ENCODE data around the gene ANKRD62. TPM values are rescaled to one million over a fixed set of nuclear protein-coding genes. Genes with fewer than 3 reads are reported as not detected.

The ANKRD62 gene
- total RNA-seq, 4 donors from 2014 or later: 0.16 to 1.2 TPM; not detected in 2

DNA sequence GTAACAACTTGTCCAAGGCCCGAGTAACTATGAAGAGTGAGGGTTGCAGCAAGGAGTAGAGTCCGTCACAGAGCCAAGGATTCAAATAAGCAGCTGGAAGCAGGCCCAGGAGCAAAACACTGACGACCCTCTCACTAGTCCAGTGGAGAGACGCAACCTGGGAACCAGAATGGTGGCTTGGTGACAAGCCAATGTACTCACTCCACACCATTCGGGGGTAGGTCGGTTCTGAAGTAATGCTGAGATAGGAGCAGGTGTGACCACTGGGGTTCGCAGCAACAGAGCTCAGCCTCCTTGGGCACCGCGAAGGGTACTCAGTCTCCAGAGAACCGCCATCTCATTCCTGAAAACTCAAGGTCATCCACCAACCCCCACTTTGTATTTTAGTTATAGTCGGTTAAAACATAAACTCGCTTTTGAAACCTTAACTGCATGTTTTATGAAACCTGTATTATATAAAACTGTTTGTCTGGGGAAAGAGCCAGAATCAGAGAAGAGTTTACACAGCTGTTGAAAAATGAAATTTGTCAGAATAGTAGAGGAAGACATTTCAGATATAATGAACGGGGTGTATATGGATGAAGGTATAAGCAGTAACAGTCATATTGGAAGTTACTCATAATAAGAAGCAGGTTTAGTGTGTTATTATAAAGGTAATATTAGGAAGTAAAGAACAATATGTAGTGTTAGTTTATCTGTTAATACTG is 8.6 kb downstream of the ANKRD62 start:
- Histone ChIP-seq H3K27me3 (no peaks in the 10 kb centered on the region), H3K27ac (no peak overlapping the region), H3K9me3 (no peaks in the 10 kb centered on the region), H3K36me3 (no peaks in the 10 kb centered on the region), H3K4me3 (no peak overlapping the region), H3K4me1 (no peaks in the 10 kb centered on the region)
- TF ChIP-seq POLR2A (IDR thresholded peaks at IDR 0.05) (no peak), EP300 (IDR thresholded peaks at IDR 0.05) (no peak), POLR2AphosphoS5 (IDR thresholded peaks at IDR 0.05) (no peak)
- TF ChIP-seq, protein P1, sequence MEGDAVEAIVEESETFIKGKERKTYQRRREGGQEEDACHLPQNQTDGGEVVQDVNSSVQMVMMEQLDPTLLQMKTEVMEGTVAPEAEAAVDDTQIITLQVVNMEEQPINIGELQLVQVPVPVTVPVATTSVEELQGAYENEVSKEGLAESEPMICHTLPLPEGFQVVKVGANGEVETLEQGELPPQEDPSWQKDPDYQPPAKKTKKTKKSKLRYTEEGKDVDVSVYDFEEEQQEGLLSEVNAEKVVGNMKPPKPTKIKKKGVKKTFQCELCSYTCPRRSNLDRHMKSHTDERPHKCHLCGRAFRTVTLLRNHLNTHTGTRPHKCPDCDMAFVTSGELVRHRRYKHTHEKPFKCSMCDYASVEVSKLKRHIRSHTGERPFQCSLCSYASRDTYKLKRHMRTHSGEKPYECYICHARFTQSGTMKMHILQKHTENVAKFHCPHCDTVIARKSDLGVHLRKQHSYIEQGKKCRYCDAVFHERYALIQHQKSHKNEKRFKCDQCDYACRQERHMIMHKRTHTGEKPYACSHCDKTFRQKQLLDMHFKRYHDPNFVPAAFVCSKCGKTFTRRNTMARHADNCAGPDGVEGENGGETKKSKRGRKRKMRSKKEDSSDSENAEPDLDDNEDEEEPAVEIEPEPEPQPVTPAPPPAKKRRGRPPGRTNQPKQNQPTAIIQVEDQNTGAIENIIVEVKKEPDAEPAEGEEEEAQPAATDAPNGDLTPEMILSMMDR (IDR thresholded peaks at IDR 0.05): no peak
- WGBS: 81% methylated on average over 13 of the region's 13 CpGs
- no peak for DNase-seq (ENCODE audit: low spot score in 2 of 2)

DNA sequence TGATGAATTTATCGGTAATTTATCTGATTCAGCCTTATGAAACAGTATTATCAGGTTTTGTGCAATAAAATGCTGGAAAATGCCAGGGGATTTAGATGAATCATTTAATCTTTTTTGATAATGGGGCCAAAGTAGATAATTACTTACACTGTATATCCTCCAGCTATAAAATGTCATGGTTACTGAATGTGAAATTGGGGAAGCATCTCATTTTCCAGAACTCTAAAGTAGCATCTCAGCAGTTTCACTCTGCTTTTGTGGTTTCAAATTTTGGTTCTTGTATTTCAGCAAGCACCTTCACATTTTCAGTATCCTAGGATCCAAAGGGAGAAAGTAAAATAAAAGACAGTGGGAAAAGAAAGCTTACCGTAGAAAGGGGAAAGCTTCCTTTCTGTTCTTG is 12.8 kb downstream of the ANKRD62 start:
- Histone ChIP-seq H3K36me3 (no peaks in the 10 kb centered on the region), H3K4me1 (no peaks in the 10 kb centered on the region), H3K27ac (no peak overlapping the region), H3K27me3 (no peaks in the 10 kb centered on the region), H3K4me3 (no peak overlapping the region), H3K9me3 (no peaks in the 10 kb centered on the region)
- DNase-seq (ENCODE audit: low spot score in 2 of 2): no peak
- TF ChIP-seq POLR2AphosphoS5 (IDR thresholded peaks at IDR 0.05) (no peak), EP300 (IDR thresholded peaks at IDR 0.05) (no peak), POLR2A (IDR thresholded peaks at IDR 0.05) (no peak)
- TF ChIP-seq, protein P1 (IDR thresholded peaks at IDR 0.05): no peak
- WGBS: 85% methylated on average over 2 of the region's 2 CpGs

DNA sequence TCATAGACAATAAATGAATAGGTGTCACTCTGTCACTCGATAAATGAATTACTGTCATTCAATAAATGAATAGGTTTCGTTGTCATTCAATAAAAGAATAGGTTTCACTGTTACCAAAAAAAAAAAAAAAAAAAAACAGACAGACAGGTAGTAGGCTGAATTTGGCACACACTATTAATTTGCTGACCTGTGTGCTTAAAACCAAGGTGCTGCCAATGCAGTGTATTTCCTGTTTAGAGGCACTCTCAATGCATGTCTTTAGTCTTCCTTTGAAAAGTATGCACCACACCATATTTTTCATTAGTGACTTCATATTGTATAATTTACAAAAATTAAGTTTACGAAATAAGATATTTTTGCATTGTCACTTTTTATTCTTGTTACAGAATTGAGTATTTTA is 16.2 kb downstream of the ANKRD62 start:
- TF ChIP-seq POLR2AphosphoS5 (IDR thresholded peaks at IDR 0.05) (no peak), POLR2A (IDR thresholded peaks at IDR 0.05) (no peak), EP300 (IDR thresholded peaks at IDR 0.05) (no peak)
- TF ChIP-seq, protein P1 (IDR thresholded peaks at IDR 0.05): no peak
- H3K9me3 ChIP-seq: no peaks in the 10 kb centered on the region
- H3K36me3 ChIP-seq: no peaks in the 10 kb centered on the region
- no peak overlapping the region for H3K27ac ChIP-seq
- no peaks in the 10 kb centered on the region for H3K4me1 ChIP-seq
- no peak overlapping the region for H3K4me3 ChIP-seq
- H3K27me3 ChIP-seq: no peaks in the 10 kb centered on the region
- WGBS: 85% methylated on average over 3 of the region's 3 CpGs
- no peak for DNase-seq (ENCODE audit: low spot score in 2 of 2)

DNA sequence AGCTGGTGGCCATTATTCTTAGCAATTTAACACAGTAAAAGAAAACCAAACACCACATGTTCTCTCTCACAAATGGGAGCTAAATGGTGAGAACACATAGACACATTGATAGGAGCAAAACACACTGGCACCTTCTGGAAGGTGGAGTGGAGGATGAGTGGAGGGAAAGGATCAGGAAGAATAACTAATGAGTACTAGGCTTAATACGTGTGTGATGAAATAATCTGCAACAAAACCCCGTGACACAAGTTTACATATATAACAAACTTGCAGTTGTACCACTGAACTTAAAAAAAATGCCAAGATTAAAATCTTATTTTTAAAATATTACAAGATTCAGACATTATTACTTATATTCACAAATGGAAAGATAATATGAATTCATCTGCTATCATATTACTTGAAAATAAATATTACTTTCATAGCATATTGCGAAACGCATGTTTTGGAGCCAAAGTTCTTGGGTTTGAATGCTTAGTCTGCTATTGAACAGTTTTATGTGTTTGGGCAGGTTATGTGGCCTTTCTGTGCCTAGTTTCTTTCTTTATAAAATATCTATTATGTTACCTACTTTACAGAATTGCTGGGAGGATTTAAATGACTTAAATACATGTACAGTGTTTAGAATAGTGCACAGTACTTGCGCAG is 20.5 kb downstream of the ANKRD62 start:
- no peak overlapping the region for H3K27ac ChIP-seq
- WGBS: 52% methylated on average over 5 of the region's 5 CpGs
- no peak for DNase-seq (ENCODE audit: low spot score in 2 of 2)
- H3K4me1 ChIP-seq: no peaks in the 10 kb centered on the region
- TF ChIP-seq, protein P1 (IDR thresholded peaks at IDR 0.05): no peak
- TF ChIP-seq POLR2AphosphoS5 (IDR thresholded peaks at IDR 0.05): no peak
- TF ChIP-seq EP300 (IDR thresholded peaks at IDR 0.05): no peak
- no peak for TF ChIP-seq POLR2A (IDR thresholded peaks at IDR 0.05)
- H3K4me3 ChIP-seq: no peak overlapping the region
- no peaks in the 10 kb centered on the region for H3K27me3 ChIP-seq
- H3K9me3 ChIP-seq: no peaks in the 10 kb centered on the region
- H3K36me3 ChIP-seq: no peaks in the 10 kb centered on the region

DNA sequence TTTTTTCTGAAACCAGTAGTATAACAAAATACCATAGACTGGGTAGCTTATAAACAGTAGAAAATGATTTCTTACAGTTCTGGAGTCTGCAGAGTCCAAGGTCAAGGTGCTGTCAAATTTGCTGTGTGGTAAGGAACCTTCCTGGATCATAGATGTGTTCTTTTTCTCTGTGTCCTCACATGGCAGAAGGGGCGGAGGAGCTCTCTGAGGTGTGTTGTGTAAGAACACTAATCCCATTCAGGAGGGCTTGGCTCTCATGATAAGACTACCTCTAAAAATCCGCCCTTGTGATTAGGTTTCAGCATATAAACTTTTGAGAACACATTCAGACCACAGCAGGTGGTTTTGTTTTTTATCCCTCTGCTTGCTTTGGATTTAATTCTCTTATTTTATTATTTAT is 25.7 kb downstream of the ANKRD62 start:
- no peak overlapping the region for H3K27ac ChIP-seq

More for the DNA sequence above, 25.7 kb downstream of the ANKRD62 start:
- Histone ChIP-seq H3K9me3 (no peaks in the 10 kb centered on the region), H3K4me1 (no peaks in the 10 kb centered on the region), H3K27me3 (peaks cover 4% of the 10 kb centered on the region), H3K36me3 (no peaks in the 10 kb centered on the region), H3K4me3 (no peak overlapping the region)
- 92% methylated on average over 2 of the region's 2 CpGs for WGBS
- DNase-seq (ENCODE audit: low spot score in 2 of 2): no peak
- TF ChIP-seq, protein P1 (IDR thresholded peaks at IDR 0.05): no peak
- TF ChIP-seq EP300 (IDR thresholded peaks at IDR 0.05): no peak
- TF ChIP-seq POLR2A (IDR thresholded peaks at IDR 0.05): no peak
- TF ChIP-seq POLR2AphosphoS5 (IDR thresholded peaks at IDR 0.05): no peak

Data from suprapubic skin (tissue), 4 donors.